GM10847 (cell line): ENCODE measurements around the gene OR7G3.

ENCODE experiments used
- POLR2A ChIP-seq: IDR thresholded peaks from 2 replicates; pipeline ENCODE4 v1.6.1; 2011; ENCODE audit not compliant: insufficient read length; ENCODE audit errors: extremely low read depth

OR7G3 gene

DNA sequence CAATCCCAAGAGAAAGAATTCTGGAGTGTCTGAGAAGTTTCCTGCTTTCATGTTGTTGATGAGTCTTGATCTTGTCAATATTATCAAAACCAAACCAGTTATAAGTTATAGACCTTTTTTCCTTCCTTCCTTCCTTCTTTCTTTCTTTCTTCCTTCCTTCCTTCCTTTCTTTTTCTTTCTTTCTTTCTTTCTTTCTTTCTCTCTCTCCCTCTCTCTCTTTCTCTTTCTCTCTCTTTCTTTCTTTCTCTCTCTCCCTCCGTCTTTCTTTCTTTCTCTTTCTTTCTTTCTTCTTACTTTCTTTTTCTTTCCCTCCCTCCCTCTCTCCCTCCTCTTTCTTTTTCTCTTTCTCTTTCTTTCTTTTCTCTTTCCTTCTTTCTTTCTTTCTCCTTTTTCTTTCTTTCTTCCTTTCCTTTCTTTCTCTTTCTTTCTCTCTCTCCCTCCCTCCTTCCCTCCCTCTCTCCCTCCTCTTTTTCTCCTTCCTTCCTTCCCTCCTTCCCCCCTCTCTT lies at the start of gene OR7G3:
Gene OR7G3 (minus strand): TSS at position 51 of the 506 bp plus-strand sequence. CDS start 0 bp downstream, at position 51.
- no peak for TF ChIP-seq POLR2A

DNA sequence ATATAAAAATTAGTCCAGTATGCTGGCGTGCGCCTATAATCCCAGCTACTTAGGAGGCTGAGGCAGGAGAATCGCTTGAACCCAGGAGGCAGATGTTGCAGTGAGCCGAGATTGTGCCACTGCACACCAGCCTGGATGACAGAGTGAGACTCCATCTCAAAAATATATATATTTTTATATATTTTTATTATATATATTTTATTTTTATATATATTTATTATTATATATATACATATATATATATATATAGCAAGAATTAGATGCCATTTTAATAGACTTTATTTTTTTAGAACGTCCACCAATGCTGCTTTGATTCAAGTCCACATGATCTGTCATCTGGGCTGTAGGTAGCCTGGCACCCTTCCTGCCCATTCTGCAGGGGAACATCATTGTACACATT lies 48.6 kb upstream of the OR7G3 start:
- TF ChIP-seq POLR2A = no peak

DNA sequence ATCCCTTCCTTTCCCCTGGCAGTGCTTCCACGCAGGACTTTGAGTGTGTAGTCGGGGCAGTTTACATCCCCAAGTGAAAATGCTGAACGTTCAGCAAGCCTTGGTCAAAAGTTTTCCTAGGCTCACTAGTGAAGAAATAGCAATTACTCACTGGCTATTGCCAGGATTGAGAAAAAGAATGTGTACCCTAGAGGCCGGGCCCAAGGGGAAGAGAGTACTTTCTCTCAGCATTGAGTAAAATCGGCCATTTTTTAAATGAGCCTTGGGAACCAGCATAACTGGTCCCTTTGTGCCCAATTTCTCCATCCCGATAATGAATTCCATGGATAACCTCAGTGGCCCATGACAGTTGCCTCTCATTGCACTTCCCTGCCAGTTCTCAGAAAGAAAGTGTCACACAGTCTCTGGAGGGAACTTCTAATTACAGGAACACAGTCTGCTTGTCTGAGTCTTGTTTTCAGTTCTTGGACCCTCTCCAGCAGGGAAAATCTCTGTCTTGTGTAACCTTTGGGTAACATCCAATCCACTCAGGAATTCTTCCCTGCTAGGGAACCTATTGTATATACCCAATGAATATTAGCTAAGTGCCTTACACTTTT lies 44.7 kb upstream of the OR7G3 start:
- no peak for TF ChIP-seq POLR2A

DNA sequence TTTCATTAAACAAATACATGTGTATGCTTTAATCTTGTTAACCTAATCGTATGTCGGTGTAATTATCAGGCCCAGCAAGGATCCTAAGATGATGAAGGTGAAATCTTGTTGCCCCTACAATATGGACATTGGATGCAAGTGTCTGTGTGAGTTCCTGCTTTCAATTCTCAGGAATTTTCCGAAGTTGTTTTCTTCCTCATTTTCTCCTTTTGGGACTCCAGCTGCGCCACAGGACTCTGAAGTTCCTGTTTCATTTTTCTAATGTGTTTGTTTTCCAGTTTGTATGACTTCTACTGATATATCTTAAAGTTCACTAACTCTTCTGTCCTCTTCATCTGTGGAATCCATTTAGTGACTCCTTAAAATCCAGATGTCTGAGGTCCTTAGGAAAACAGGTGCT lies 40.1 kb upstream of the OR7G3 start:
- TF ChIP-seq POLR2A = no peak

DNA sequence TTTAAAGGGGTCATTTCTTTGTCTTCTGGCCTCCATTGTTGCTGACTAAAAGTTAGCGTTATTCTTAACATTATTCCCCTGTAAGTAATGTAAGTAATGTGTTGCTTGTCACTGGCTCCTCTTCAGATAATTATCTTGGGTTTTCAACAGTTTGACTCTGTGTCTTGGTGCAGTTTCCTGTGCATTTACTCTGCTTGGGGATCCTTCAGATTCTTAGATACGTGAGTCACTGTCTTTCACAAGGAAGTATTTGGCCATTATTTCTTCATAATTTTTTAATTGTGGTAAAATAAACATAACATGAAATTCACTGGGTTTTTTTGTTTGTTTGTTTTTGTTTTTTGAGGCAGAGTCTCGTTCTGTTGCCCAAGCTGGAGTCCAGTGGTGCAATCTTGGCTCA lies 38.5 kb upstream of the OR7G3 start:
- no peak for TF ChIP-seq POLR2A

DNA sequence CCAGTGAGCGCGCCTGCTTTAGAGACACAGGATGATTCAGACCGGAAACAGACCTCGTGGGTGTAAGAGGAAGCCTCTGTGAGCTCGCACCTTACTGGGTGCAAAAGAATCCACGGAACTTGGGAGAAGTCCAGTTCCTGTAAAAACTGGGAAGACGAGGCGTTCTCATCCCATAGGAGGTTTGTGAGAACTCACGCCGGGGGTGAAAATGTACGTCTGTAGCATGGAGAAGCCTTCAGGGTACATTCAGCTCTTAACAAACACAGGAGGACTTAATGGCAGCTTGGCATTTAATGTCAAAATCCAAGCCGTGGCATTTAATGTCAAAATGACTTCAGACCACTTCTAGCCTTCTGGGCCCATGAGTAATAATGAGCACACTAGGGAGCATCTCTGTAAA lies 34.7 kb upstream of the OR7G3 start:
- TF ChIP-seq POLR2A = no peak

DNA sequence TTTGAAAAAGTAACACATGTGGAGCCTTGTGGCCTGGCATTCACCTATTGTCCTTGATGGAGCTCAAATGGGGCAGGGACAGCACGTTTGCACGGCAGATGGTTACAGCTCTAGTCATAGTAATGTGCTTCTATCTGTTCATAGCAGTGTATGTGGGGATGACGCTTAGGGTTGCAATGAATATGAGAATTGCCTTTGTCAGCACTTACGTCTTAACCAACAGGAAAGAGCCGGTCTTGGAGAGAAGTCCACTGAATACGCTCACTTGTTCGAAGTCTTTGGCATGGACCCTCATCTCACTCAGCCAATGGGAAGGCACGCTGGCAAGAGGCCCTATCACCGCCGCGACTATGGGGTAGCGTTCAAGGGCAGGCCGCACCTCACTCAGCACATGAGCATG lies 33.1 kb upstream of the OR7G3 start:
- TF ChIP-seq POLR2A = no peak

DNA sequence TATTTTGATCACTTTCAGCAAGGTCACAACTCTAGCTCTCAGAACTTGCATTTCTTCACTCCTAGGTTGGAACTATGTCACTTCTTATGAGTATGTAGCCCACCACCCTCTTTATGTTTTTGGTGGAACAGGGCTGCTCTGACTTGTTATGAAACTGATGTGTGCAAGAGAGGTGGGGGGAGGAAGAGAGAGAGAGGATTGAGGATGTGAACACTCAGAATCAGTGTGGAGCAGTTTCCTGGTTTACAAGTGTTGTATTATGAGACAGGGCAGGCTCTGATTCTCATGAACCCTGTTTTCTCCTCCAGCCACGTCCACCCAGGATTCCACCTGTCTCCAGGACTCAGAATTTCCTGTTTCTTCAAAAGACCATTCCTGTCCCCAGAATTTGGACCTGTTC lies 29.6 kb upstream of the OR7G3 start:
- TF ChIP-seq POLR2A = no peak

DNA sequence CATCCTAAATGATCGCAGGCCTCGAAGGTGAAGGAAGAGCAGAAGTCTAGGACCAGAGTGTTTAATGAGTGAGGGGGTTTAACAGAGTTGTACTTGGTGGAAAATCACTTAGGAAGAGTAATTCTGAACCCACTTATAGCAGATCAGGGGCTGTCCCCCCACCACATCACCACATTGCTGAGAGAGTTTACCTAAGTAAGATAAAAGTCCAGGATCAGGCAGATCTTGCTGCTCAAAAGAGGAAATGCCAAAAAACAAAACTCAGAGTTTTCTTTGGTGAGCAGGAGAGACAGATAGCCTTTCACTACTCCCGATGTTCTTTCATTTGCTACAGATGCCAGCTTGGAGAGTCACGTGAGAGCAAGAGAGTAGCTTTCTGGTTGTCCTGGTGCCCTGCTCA lies 28.8 kb upstream of the OR7G3 start:
- TF ChIP-seq POLR2A = no peak

DNA sequence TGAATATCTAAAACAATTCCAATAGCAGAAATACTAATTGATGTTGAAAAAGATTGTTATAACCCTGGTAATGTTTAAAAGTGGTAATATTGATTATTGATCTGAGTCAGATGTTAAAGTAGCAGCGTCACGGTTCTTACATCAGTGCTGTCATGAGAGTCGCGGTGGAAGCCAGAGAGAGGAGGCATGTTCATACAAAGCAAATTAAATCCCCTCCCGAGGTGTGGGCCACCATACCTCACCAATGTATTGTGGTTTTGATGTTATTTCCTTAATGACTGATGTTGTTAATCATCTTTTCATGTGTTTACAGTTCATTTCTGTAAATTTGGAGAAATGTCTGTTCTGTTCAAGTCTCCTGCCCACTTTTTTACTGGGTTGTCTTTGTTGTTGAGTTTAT lies 24.6 kb upstream of the OR7G3 start:
- no peak for TF ChIP-seq POLR2A

DNA sequence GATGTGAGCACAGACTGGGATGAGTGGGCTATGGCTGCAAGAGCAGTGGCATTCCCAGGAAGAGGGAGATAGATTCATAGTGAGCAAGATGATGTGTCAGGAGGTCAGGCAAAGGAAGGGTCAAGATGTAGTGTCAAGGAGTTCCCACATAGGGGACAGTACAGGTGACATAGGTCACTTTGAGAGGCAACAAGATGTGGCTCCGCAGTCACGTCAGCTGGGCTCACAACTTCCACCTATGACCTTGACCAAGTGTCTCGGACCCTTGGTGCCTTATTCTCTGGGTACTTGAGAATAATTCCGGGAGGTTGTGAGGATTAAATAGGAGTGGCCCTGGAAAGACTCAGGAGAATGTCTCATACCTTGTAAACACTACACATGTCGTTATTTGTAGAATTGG lies 23.9 kb upstream of the OR7G3 start:
- no peak for TF ChIP-seq POLR2A

DNA sequence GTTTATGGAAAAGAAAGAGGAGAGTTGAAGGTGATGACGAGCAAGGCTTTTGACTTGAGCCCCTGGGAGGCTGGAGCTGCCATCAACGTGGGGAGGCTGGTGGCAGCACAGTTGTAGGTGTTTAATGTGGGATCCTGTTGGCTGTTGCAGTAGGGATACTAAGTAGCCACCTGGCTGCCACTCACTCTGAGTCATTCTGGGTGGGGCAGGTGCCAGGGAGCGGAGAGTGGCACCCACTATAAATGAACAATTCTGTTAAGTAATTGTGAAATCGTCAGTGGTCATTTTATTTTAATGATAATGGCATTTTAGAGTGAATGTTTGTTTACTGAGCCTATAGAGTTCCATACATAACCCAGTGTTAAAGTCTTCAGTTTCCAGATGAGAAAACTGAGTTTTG lies 23.2 kb upstream of the OR7G3 start:
- no peak for TF ChIP-seq POLR2A

DNA sequence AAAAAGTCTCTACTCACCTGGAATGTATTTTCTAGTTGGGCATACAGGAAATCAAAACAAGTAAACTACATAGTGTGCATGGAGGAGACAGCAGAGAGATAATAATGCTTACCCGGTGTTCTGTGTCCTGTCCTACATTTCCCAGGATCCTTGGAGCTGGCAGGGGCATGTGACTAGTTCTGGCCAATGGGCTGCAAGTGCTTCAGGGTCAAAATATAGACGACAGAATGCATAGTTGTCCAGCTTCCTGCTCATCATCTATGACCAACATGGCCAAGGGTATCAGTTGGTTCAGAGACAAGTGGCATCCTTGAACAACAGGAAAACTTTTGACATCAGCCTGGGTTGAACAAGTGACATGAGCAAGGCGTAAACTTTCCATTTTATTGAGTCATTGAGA lies 21.9 kb upstream of the OR7G3 start:
- no peak for TF ChIP-seq POLR2A

DNA sequence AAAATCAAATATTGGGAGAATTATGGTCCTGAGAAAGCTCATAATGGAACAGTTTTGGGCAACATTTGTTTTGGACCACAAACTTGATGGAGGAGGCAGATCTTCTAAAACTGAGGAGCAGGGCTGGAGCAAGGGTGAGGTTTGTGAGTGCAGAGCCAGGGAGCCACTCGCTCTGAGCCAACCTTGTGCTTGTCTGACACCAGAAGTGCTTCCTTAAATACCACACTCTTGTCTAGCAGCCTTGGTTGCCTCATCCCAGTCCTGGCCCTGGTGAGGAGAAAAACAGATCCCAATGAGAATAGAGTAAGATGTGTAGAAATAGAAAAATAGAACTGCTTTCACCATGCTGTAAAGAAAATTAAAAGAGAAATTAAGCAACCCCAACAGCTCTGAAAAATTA lies 20.1 kb upstream of the OR7G3 start:
- no peak for TF ChIP-seq POLR2A

DNA sequence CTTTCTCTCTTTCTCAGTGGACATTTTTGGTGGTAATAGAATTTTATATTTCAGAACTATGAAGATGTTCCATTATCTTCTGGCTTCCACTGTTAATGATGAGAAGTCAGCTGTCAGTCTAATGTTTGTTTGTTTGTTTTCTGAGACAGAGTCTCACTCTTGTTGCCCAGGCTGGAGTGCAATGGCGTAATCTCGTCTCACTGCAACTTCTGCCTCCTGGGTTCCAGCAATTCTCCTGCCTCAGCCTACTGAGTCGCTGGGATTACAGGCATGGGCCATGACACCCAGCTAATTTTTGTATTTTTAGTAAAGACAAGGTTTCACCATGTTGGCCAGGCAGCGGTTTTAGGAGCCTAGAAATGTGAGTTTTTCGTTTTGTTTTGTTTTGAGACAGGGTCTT lies 18.2 kb upstream of the OR7G3 start:
- no peak for TF ChIP-seq POLR2A

DNA sequence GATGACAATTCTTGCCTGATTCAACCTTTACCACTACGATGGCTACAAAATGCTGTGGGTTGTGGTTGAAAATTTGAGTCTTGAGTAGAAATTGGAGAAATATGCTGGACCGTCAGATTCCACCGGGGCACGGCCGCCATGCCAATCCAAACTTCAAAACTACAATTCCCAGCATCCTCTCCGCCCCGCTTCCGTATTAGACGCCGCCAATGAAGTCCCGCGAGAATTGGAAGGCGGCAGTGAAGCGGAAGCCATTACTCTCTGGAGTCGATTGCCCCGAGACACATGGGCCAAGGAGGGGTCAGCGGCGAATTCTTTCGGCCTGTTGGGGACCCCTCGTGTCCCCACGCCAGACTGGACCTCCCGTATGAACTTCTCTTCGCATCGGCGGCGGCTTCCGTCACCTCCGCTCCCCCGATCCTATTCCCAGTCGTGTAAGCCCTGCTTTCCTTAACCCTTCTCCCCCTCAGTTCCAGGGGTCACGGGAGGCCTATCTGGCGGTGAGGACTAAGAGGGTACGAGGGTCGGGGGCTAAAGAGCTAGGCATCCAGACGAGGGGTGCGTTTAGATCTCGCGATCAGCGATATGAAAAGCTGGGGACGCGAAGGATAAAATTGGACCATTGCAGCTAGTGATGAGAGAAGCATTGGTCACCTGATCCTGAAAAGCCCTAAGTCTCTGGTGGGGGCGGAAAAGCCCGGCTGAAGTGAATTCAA lies 13.6 kb upstream of the OR7G3 start, which contains the start of gene ZNF317:
Gene ZNF317 (plus strand): TSS at position 239 of the 716 bp plus-strand sequence. CDS start 15,620 bp downstream, outside the sequence.
- peak; percentile 64 for TF ChIP-seq POLR2A
